Measurements from ENCODE around the gene ADIPOR2.
A peak's percentile ranks its signal among the peaks of the same experiment; 100 is the strongest.

ADIPOR2 gene

GRCh38 chr12:1777798-1778197, 86.9 kb downstream of the ADIPOR2 start:
- no peak for DNase-seq

- no peak for DNase-seq
These were observed 88.0 kb downstream of the ADIPOR2 start for GRCh38 chr12:1778911-1779310.

GRCh38 chr12:1779783-1780182, 88.9 kb downstream of the ADIPOR2 start:
- DNase-seq: no peak

DNA sequence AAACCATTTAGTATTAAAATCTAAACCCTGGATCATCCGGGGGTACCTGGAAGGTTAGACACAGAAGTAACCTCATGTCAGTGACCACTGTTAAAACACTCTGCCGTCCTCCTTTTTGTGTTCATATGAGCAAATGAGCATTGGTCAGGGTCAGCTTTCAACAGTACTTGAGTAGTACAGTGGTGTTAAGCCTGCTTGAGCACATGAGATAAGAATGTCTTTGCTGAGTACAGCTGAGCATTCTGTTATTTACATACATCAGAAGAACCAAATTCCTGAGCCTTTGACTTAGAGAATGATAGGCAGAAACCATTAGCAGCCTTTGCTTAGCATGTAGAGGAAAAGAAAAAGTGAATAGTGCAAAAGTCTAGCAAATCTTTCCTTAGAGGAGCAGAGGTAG, 90.9 kb downstream of the ADIPOR2 start:
- no peak for DNase-seq

DNA sequence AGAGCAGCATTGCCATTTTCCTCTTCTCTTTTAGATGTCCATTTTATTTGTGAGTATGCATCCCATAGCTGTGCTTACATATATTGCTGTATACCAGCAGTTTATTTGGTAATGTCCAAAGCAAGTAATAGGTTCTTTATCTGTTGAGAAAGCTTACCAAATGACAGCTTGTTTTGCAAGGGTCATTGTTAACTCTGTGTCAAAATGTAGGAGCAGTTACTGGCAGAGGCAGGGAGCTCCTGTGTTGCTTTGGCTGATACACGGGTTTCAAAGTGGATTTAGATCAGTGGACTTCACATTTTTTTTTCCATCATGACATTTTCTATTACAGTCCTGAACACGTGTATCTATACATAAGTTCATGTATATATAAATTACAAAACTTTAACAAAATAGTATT, 91.3 kb downstream of the ADIPOR2 start:
- DNase-seq: no peak

GRCh38 chr12:1787714-1788113, 96.8 kb downstream of the ADIPOR2 start:
- no peak for DNase-seq

DNA sequence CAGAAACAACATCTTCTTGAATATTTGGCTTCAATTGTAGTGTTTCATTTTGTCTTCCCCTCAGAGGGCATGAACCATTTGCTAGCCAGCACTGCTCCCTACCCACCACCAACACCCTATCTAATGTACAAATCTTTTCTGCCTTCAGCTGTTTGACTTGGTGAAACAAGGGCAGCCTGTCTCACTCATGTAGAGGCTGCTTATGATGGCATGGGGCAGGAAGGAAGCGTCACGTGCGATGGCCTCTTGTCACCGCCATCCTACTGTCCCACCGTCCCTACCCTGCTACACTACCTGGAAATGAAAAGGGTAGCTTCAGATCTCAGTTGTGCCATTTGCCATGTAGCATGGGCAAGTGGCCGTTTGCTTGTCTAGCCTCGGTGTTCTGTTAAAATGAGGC, 99.6 kb downstream of the ADIPOR2 start:
- DNase-seq: no peak

GRCh38 chr12:1791104-1791841, 100.4 kb downstream of the ADIPOR2 start:
- DNase-seq: peak; percentile 53

GRCh38 chr12:1792406-1792805, 101.5 kb downstream of the ADIPOR2 start:
- DNase-seq: no peak

GRCh38 chr12:1793426-1794210, 102.7 kb downstream of the ADIPOR2 start:
- DNase-seq: no peak

- no peak for DNase-seq
These were observed 103.7 kb downstream of the ADIPOR2 start for GRCh38 chr12:1794440-1795090.

DNA sequence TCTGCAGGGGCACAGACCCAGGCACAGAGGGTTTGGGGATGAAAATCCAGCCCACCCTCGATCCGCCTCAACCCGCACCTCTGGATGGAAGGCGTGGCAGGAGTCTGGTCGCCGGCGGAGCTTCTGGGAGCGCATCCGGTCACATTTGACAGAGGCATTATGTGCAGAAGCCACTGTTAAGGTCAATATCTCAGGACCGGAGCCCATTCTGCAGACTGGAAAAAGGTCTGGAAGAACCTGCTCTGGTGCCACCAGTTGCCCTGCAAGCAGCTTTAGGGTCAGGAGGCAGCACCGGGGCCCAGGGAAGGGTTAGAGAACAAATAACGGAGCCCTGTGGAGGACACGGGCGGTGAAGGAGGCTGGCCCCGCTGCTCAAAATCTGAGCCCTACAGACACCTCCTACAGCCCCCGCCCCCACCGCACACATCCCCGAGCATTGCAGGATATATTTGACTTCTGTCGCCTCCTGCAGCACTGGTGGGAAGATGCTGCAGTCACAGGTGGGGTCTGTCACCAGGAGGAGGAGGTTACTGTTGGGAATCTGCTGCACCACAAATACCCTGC, 104.4 kb downstream of the ADIPOR2 start:
- DNase-seq: no peak

DNA sequence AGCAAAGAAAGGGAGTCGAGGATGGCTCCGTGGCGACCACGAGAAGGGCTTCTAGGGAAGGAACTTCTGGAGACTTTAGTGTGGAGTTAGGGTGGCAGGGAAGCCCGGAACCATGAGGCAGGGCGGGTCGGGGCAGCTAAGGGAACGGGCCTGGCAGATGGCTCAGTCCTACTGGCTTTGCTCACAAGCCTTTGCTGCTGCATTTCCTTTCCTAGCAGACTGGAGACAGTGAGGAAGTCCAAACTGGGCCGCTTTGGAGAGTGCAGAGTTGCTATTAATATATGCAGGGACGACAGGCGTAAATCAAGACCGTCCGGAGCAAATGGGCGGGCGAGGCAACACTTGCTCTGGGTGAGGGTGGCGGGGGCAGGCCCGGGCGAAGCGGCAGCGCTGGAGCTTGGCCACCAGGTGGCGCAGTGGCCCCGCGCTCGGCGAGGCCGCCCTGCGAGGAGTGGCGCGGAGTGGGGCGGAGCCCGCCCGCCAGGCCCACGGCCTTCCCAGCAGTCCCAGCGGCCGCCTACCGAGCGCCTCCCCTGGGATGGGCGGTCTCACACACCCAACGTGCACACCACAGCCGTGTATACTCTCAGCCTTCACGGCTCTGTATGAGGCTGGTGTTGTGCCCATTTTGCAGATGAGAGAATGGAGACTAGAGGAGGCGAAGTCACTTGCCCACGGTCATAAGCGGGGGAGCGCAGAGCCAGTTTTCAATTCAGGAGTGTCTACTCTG, 105.1 kb downstream of the ADIPOR2 start:
- DNase-seq: peak; percentile 85

GRCh38 chr12:1796515-1797010, 105.7 kb downstream of the ADIPOR2 start:
- DNase-seq: peak; percentile 8

- DNase-seq: no peak
These were observed 106.4 kb downstream of the ADIPOR2 start for GRCh38 chr12:1797011-1797901.

GRCh38 chr12:1797991-1798640, 107.2 kb downstream of the ADIPOR2 start:
- DNase-seq: no peak

GRCh38 chr12:1798641-1799020, 107.8 kb downstream of the ADIPOR2 start:
- DNase-seq: no peak

DNA sequence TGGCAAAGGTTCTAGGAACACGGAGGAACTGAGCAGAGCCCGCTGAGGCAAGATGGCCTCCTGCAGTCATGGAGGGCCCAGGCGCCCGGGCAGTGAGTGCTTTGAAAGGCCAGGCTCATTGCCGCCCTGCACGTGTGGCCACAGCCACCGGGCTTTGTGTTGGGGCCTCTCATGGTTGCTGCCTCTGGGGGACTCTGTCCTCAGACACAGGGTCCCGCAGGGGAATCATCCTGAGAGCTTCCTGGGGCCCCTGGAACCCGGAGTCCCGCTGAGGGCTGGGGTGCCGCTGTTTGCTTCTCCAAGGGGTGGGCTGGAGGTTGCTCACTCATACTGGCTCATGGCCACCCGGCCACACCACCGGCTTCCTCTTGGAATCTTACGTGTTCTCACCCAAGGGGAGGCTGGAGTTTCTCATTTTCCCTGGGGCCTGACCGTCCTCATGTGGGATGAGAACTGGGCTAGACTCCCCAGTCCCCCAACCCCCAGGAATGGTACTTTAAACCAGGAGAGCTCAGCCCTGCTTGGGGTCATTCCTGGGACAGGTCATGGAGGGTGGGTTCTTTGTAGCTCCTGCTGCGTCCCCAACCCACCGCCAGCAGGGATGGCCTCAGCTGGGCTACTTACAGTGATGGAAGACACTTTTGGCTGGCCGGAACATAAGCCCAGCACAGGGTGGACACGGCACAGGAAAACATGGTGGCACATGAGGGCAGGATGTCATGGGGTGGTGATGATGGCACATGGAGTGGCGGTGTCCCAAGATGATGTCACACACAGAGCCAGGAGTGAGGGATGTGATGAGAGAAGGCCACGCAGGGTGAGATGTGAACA, 108.4 kb downstream of the ADIPOR2 start:
- DNase-seq: no peak

DNA sequence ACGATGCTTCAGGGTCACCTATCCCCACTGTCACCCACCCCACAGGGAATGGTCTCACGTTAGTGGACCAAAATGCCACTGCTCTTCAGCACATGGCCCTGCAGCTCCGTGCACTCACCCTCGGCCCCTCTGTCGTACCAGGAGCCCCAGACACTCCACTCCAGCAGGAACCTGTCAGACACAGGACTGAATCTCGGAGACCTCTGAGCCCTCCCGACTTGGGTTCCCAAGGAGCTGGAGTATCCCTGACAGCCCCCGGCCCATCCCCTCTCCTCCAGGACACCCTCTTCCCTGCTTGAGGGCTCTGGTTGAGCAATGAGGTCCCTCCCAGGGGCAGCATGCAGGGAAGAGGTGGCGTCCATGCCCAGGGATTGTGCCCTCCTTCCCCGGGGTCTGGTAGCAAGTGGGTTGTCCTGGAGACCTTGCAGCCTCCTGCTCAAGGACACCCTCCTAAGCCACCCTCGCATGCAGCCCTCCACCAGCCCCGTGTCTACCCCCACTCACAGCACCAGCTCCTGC, 109.1 kb downstream of the ADIPOR2 start:
- DNase-seq: no peak

Measured in NCI-H2029 (cell line).